HG03064 (cell line): ENCODE measurements around the gene ZPR1.

Source experiments
- ATAC-seq: cut with Tn5 transposase; IDR thresholded peaks from one replicate; pipeline ENCODE4 v1.9.1; 2021; ENCODE audit warnings: low read depth; ENCODE audit not compliant: unreplicated experiment

ZPR1 gene

DNA sequence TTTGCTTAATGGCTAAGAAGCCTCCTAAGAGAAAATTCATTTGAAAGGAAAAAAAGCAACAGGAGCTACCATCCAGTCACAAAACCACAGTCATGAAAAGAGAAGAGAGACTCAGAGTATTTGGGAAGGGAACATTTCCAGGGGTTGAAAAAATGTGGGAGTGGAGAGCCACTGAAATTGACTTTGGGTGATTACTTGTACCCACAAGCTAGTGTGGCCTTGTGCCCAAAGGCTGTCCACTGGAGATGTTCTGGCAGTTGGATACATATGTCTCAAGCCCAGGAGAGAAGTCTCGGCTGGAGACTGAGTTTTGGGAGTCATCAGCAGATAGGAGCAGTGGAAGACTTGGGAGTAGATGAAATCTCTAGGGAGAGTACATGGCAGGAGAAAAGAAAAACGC lies 7.0 kb upstream of the ZPR1 start:
- ATAC-seq, result no peak

DNA sequence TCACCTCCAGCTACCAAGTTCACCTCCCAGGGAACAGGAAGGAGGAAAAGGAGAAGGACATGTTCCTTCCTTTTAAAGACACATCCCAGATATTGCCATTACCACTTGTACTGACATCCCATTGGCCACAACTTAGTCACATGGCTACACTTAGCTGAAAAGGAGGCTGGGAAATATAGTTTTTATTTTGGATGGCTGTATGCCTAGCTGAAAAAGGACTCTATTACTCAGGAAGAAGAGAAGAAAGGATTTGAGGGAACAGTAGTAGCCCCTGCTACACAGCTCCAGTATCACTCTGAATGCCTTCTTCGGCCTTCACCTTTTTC lies 5.9 kb upstream of the ZPR1 start:
- no peak for ATAC-seq

DNA sequence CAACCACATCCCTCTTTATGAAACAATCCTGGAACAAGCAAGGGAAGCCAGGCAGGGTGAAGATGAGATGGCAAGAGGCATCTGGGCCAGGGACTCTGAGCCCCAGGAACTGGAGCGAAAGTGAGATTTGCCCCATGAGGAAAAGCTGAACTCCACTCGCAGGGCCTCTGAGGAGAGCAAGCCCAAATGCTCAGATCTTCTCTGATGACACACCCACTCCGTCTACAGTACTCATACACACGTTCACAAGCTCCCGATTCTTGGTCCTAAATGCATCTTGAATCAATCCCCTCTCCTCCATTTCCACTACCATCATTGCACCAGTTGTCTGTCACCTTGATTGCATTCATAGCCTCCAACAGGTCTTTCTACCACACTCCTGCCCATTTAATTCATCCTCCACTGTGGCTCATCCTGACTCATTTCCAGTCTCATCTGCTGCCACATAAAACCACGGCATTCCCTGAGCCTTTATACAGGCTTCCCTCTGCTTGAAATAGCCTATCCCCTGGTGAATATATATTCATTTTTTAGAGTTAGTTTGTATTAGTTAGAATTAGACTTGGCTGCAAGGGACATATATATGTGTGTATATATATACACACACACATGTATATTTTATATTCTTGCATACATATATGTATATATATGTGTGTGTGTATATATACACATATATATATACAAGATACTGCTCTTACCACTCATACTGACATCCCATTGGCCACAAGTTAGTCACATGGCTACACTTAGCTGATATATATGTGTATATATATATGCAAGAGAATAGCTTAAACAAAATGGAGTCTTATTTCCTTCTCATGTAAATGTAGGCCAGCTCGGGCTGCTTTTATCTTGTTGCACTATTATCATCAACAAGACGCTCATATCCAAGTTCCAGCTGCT lies 5.3 kb upstream of the ZPR1 start:
- no peak for ATAC-seq

DNA sequence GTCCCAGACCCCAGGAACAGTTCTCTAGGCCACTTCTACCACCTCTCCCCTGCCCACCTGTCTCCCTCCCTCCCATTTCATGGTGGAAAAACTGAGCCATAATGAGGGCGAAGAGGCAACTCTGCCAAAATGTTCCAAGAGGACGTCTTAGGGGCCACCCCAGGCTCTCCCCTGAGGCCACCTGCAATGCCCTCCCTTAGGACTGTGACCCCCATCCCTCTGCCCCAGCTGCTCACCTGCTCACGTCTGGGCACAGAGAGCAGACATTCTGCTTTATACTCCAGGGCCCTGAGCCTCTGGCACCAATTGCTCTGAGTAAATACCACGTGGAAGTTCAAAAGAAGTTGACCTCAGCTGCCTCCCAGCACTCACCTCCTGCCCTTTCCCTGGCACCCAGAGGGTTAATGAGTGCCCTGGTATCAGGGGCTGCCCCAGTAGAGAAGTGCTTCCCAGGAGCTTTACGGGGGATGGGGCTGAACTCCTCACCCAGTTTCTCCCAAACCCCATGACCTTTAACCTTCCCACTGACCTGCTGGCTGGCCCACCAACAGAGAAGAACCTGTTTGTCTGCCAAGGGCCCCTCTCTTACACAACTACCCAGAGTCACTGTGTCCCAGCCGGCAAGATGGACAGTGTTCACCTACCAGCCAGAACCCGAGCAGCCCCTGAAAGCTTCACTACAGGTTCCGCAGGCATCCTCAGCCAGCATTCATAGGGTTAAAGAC lies 4.5 kb upstream of the ZPR1 start:
- ATAC-seq, result no peak

DNA sequence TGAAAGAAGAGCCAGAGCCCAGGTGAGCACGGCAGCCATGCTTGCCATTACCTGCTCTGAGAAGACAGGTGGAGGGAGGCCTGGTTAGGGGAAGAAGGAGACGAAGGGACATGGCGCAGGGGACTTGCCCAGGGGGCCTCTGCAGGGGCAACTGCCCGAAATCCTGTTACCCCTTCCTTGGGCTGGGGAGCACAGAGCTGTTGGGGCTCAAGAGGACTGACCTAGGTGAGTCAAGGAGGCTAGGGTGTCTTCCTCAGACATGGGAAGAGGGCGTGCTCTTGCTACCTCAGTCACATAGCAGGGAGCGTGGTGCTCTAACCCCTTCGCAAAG lies 4.0 kb upstream of the ZPR1 start, which contains the start of gene APOA5:
Gene APOA5, minus strand, starts transcription at position 67 of the 331 bp plus-strand sequence. Its CDS starts 19 bp downstream, at position 48.
- ATAC-seq, result no peak

DNA sequence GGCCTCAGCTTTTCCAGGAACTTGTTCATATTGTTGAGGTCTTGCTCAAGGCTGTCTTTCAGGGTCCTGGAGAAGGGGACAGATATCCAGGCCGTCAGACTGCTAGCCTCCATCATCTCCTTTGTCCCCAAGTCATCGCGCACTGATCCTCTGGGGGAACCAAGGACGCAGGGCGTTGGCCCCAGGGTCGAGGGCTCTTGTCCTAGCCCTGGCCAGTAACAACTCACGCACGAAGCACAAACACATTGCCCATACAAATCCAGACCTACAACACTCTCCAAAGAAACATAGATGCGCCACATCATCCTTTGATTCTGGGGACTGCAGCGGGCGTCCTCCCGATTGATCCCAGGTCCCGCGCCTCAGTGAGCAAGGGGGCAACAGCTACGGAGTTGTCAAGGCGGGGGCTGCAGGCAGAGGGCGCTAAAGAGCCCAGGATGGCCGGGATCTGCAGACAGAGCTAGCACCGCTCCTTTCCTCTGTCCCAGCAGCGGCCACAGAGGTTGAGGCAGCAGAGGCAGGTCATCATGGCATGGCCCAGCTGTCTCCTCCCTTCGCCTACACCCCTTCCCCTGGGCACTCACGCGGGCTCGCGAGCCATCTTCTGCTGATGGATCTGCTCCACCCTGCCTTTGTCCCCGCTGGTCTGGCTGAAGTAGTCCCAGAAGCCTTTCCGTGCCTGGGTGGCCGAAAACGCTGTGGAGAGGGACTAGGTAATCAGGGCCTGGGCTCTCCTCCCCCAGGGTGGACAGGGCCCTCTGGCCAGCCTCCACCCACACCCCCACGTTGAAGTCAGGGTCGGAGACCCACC lies 3.4 kb upstream of the ZPR1 start:
- ATAC-seq, result no peak

DNA sequence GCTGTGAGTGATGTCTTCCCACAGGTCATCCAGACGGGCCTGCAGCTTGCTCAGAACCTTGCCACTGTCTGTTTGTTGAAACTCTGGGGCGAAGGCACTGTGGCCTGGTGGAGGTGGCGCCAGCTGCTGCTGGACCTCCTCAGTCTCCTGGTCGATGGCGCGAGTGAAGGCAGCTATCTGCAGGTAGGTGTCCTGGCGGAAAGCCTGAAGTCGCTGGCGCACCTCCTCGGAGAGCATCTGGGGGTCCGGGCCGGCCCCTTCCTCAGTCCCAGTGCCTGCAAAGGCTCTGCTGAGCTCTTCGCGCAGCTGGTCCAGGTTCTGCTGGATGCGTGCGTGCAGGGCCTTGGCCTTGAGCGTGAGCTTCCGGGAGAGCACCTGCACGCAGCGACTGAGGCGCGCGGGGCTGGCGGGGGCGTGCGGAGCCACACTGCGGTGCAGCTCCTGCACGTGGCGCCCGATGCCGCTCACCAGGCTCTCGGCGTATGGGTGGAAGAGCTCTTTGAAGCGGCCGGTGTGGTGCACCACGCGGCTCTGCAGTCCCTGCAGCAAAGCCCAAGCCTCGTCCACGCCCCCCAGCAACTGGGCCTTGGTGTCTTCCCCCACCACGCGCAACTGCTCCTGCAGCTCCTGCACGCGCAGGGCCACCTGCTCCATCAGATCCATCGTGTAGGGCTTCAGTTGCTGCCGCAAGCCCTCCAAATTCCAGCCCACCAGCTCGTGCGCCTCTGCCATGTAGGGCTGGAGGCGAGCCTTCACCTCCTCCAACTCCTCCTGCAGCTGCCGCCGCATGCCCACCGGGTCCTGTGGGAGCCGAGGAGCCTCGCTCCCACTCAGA lies 2.6 kb upstream of the ZPR1 start:
- no peak for ATAC-seq

DNA sequence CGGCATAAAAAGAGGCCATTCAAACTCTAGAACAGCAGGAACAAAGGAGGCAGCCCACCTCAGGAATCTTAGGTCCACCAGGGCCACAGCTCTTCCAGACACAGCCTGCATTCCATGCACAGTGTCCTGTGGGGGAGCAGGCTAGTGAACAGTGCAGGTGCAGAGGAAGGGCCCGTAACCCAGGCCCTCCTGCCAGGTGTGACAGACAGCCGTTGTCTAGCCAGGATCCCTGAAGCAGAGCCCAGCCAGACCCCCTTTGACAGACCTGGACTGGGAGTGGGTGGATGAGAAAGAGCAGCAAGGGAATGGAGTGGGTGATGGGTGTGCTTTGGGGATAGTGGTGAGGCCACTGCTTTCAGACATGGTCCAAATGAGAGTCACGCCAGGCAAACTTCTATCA lies 1.2 kb upstream of the ZPR1 start:
- no peak for ATAC-seq

DNA sequence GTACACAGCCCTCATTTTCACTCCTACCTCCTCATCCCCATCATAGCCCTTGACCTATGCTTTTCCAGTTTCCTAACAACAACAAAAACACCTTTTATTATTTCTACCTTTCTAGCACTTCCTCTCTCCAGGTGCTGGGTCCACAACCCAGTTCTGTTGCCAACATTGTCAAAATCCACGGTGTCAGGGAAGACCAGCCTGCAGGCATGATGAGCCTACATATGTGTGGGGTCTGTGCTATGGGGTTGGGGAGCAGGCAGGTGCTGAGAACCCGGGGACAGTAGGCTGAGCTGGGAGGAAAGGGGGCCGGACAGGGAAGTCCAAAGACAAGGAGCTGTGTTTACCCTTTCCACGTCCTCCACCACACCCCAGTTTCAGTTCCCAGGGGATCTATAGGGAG lies 711 bp upstream of the ZPR1 start:
- ATAC-seq, result no peak

DNA sequence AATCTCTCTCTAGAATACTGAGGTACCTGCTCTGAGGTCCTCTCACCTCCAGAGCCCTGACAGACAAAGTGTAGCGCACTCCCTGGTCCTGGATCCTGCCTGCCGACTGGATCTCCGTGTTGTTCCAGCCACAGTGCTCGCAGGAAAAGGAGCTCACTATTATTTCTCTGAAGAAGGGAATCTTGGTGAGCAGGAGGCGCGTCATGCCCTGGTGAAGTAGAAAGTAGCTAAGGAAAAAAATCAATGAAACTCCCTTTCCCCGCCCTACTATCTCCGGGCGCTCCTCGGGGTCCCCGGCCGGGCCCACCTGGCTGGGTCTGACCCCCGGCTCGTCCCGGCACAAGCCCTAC lies 412 bp downstream of the ZPR1 start:
- ATAC-seq, result no peak

DNA sequence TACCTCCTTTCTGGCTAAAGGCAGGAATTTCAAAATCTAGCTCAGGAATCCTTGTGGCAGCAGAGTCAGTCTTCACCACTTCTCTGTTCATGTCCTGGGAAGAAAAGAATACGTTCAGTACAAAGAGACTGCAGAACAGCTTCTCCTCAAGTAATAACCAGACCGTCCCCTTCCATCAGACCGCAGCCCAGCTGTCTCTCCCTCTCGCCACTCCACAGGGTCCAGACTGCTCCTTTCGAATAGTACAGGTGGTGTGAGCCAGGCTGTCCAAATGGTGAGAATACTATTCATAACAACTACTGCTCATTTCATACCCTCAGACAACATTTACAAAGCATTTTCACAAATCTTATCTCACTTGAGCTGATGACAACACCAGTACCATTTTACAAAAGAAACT lies 857 bp downstream of the ZPR1 start:
- ATAC-seq, result no peak

DNA sequence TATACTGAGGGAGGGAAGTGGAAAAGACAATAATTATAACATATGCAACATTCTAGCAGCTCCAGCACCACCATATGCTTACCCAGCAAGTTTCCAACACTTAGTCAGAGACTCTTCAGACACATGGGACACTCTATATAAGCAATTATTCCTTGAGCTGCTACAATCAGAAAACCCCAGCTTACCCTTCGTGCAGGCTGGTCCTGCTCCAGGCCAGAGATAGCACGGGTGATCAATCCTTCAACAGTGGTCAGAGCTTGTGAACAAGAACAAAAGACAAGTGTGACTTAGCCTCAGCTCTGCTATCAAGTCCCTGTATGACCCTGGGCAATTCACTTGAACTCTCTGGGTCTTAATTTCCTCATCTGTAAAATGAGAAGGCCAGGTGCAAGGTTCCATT lies 1.5 kb downstream of the ZPR1 start:
- no peak for ATAC-seq

DNA sequence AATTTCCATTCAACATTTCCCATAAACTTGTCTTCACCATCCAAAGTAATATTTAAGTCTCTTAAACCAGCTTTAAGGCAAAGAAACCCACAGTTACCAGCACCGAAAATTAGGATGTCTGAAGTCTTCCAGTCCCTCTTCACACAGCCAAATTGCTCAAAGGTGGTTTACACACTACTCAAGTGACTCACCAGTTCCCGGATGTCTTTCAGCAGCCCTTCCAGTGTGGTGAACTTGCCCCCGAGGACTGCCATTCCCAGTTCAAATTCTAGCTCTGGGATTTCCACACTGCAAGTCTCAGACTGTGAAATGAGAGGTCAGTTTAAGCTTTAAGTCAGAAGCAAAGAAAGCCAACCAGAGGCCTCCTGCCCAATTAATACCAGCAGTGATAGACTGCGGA lies 5.1 kb downstream of the ZPR1 start:
- ATAC-seq, result no peak

DNA sequence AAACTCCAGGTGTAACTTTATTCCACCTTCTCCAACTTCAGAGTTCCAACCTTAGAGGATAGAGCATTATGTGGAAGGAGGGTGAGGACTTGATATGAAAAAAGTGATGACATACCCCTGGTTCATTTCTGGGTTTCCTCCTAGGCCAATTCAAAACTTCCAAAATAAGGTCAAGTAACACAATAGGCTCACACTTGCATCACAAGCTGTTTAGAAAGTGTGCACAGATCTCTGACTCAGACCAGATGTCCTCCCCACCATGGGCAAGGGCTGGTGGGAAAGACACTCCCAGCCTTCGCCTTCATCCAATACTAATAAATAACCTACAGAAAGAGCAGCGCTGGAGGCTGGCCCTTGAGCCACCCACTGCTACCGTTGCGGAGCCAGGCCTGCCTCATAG lies 9.3 kb downstream of the ZPR1 start:
- ATAC-seq, result no peak

DNA sequence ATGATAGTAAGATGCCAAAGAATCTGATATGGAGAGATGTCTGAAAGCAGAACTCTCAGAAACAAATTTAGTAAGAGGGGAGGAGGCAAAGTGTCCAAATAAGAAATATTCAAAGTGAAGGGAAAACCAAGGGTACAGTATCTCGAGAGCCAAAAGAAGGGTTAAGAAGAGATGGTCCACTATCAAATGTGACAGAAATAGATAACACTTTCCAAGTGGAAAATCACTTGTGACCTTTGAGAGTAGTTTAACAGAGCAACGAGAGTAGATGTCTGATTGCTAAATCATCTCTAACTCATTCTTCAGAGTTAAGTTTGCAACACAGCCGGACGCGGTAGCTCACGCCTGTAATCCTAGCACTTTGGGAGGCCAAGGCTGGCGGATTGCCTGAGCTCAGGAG lies 10.8 kb downstream of the ZPR1 start:
- ATAC-seq, result no peak

DNA sequence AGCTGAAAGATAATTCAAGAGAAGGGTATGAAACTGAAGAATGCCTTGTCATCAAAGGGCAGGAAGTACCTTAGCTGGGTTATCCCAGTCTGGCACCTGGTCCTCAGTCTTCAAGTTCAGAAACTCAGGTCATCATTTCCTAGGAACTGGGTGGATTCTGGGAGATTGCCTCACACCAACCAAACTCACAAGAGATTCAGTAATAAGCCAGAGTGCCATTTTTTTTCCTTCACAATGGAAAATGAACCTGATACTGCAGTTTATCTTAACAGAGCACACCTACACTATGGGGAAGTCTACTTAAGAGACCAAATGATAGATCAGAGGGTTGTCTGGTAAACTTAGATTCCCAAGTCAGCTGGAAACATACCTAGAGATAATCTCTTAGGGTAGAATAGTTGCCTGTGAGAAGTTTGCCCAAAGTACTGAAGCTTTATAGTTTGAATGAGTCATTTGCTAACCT lies 11.3 kb downstream of the ZPR1 start:
- ATAC-seq, result no peak

DNA sequence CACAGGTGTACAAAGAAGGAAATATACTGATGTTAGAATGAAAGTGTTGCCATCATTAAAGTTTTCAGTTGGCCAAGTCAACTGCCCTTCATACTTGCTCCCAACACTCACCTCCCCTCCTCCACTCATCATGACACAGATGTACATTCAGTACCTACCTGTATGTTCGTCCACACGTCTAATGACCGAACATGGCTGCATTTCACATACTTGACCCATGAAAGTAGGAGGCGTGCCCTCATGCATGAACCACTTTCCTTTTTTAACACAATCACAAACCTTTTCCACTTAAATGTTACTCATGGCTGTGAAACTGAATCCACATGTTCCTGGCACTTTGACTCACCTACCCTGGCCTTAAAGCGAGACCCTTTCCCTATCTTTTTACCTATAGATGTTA lies 11.8 kb downstream of the ZPR1 start:
- no peak for ATAC-seq

DNA sequence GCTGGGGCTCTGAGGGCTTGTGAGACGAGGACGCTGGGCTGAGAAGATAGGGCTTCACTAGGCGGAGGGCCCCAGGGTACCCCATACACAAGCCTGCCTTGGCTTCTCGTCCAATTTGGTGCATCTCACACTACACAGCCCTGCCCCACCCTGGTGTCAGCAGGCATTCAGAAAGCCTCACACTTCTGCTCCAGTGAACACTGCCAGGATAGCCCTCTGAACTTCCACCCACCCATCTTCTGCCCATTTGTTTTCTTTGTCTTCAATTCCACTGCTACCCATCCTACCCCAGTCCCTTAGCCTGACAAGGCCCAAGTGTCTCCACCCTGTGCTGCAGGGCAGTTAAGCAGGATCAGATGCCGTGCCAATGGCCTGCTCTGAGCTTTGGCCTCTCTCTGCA lies 13.2 kb downstream of the ZPR1 start:
- ATAC-seq, result no peak

DNA sequence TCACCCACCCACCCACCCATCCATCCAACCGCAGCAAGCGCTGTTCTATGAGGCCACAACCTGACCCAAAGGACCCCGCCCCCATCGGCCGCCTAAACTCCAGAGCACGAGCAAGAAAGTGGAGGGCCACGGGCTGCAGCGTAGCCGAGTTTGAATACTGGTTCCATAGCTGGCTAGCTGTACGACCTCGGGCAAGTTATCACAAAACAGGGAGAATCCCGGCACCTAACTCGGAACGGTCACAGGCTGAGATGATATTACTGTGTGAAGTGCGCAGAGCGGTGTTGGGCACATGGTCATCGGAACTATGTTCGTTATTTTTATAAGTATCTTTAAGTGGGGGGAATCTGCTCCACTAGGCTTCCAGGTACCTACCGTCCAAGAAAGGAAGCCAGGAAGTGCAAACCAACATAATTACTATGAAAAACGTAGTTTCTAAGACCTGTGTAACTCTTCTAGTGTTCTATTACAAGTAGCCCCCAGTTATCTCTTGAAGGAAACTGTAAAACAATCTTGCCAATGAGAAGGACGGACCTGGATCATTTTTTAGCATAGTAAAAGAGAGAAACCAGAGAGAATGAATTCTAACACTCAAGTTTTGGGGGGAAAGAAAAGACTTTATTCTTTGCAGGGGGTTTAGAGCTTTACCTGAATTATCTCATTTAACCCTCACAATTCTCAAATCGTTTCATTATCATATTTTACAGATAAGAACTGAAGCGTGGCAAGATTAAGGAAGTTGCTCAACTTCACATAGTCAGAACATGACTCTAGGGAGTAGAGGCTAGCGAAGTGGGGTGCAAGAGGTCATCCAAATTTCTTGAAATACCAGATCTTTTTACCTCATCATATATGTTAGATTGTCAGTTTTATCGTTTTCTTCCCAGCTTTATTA lies 14.4 kb downstream of the ZPR1 start:
- peak; percentile 11 for ATAC-seq
